CD4-positive, CD25-positive, alpha-beta regulatory T cell (primary cell): ENCODE data around the gene LY9. TPM values are rescaled to one million over a fixed set of nuclear protein-coding genes. Genes with fewer than 3 reads are reported as not detected.

Experiments
- ATAC-seq, 2 donors: fragments of 150-1000 bp; cut with Tn5 transposase; one replicate each; pipeline ENCODE4 v1.10.0; 2021; ENCODE audit warnings: low read depth in 2 of 2, moderate number of reproducible peaks in 2 of 2, moderate library complexity in 1 of 2
- DNase-seq, 3 donors: peaks; one replicate each; pipeline versions ENCODE4 v3.0.0 to v3.0.0-alpha.2; 2012 to 2022; ENCODE audit warnings: mixed read lengths in 1 of 3
- H3K27ac ChIP-seq: one replicate; pipeline ENCODE4 v1.7.0; 2013; ENCODE audit warnings: mild to moderate bottlenecking, low read length; ENCODE audit not compliant: insufficient read depth, poor library complexity, severe bottlenecking
- H3K27me3 ChIP-seq: one replicate; pipeline ENCODE4 v1.7.0; 2013; ENCODE audit warnings: low read length; ENCODE audit not compliant: control insufficient read depth, insufficient read depth
- H3K36me3 ChIP-seq: one replicate; pipeline ENCODE4 v1.7.0; 2013; ENCODE audit warnings: mild to moderate bottlenecking, low read length, moderate library complexity; ENCODE audit not compliant: control insufficient read depth, insufficient read depth
- H3K4me1 ChIP-seq: 2 replicates; pipeline ENCODE4 v1.7.0; 2013; ENCODE audit warnings: mild to moderate bottlenecking, low read length; ENCODE audit not compliant: insufficient read depth, control insufficient read depth, poor library complexity, severe bottlenecking
- H3K4me3 ChIP-seq: one replicate; pipeline ENCODE4 v1.7.0; 2013; ENCODE audit warnings: low read depth, mild to moderate bottlenecking, low read length, moderate library complexity
- H3K9me3 ChIP-seq, 2 experiments: 1 replicate in 1 of 2; 2 replicates in 1 of 2; pipeline ENCODE4 v1.7.0; 2013; ENCODE audit warnings: low read length in 2 of 2, mild to moderate bottlenecking in 1 of 2, moderate library complexity in 1 of 2; ENCODE audit not compliant: control insufficient read depth in 2 of 2
- H3K27ac Mint-ChIP-seq, 3 donors: one replicate each; pipeline ENCODE4 v1.8.0; 2020 to 2022; ENCODE audit warnings: mild to moderate bottlenecking in 3 of 3, mixed read lengths in 3 of 3, moderate library complexity in 2 of 3
- H3K27me3 Mint-ChIP-seq: one replicate; pipeline ENCODE4 v1.8.0; 2022; ENCODE audit warnings: mild to moderate bottlenecking, mixed read lengths
- H3K36me3 Mint-ChIP-seq: one replicate; pipeline ENCODE4 v1.8.0; 2020; ENCODE audit warnings: mixed read lengths
- H3K4me1 Mint-ChIP-seq, 4 donors: one replicate each; pipeline ENCODE4 v1.8.0; 2020 to 2022; ENCODE audit warnings: mixed read lengths in 4 of 4, mild to moderate bottlenecking in 1 of 4
- H3K4me3 Mint-ChIP-seq, 4 donors: one replicate each; pipeline ENCODE4 v1.8.0; 2020 to 2022; ENCODE audit warnings: mild to moderate bottlenecking in 4 of 4, mixed read lengths in 4 of 4, moderate library complexity in 3 of 4
- H3K9me3 Mint-ChIP-seq, 7 donors: one replicate each; pipeline ENCODE4 v1.8.0; 2020 to 2022; ENCODE audit warnings: mixed read lengths in 7 of 7, mild to moderate bottlenecking in 3 of 7, moderate library complexity in 2 of 7
- polyA plus RNA-seq, 4 donors: library from polyadenylated mRNA; unstranded; fragments of 300-500 nt; fragmentation: Illumina TruSeq; gene quantifications; one replicate each; pipeline ENCODE4 v1.2.3, GENCODE V29; 2021
- total RNA-seq: library from RNA; stranded (reverse); gene quantifications from one replicate; pipeline ENCODE4 v1.2.3, GENCODE V29; 2022

The LY9 gene
- total and polyA plus RNA-seq, 5 donors from 2014 or later = 105 to 147 (median 130) TPM

GRCh38 chr1:160776178-160776577, 19.8 kb upstream of the LY9 start:
- ATAC-seq = no peak

GRCh38 chr1:160777486-160778089, 18.4 kb upstream of the LY9 start:
- no peaks in the 10 kb centered on the region for H3K4me1 ChIP-seq
- Mint-ChIP-seq H3K36me3 (no peaks in the 10 kb centered on the region), H3K27me3 (no peaks in the 10 kb centered on the region), H3K9me3 (no peaks in the 10 kb centered on the region), H3K27ac (peak overlapping the region in 1 of 3 donors; percentile 76), H3K4me3 (no peak overlapping the region), H3K4me1 (peaks cover 0 to 20% (median 3%) of the 10 kb centered on the region in 4 donors)
- peak; percentile 30 to 67 (median 60) for DNase-seq
- H3K9me3 ChIP-seq = no peaks in the 10 kb centered on the region
- ATAC-seq = peak; percentile 62 to 64
- H3K27ac ChIP-seq = no peak overlapping the region
- no peaks in the 10 kb centered on the region for H3K27me3 ChIP-seq
- no peaks in the 10 kb centered on the region for H3K36me3 ChIP-seq
- no peak overlapping the region for H3K4me3 ChIP-seq

More at GRCh38 chr1:160776178-160776577, 19.8 kb upstream of the LY9 start:
- Histone ChIP-seq H3K9me3 (no peaks in the 10 kb centered on the region), H3K27me3 (no peaks in the 10 kb centered on the region), H3K4me3 (no peak overlapping the region), H3K36me3 (no peaks in the 10 kb centered on the region), H3K27ac (no peak overlapping the region), H3K4me1 (no peaks in the 10 kb centered on the region)
- Mint-ChIP-seq H3K27ac (peak overlapping the region in 1 of 3 donors; percentile 42), H3K27me3 (no peaks in the 10 kb centered on the region), H3K4me3 (no peak overlapping the region), H3K9me3 (no peaks in the 10 kb centered on the region), H3K4me1 (peaks cover 0 to 11% (median 6%) of the 10 kb centered on the region in 4 donors), H3K36me3 (peaks cover 3% of the 10 kb centered on the region)
- DNase-seq = no peak

DNA sequence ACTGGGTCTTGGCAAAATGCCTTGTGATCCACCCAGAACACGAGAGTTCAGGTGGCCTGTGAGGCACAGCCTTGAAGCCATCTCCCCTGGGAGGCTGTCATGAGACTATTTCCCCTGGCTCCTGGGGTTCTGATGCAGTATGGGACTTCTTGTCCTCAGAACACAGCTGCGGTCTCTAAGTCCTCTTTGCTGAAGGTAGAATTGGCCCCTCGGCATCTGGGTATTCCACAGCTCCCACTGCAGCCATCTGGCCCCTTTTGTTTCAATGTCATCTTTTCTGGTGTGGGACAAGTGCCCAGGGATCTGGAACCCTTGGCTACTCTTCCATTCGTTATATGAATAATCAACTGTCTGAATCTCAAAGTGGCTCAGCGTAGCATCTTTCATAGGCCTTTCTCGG, 17.0 kb upstream of the LY9 start:
- Histone ChIP-seq H3K9me3 (no peaks in the 10 kb centered on the region), H3K4me1 (no peaks in the 10 kb centered on the region), H3K27me3 (no peaks in the 10 kb centered on the region), H3K27ac (no peak overlapping the region), H3K4me3 (no peak overlapping the region), H3K36me3 (no peaks in the 10 kb centered on the region)
- Mint-ChIP-seq H3K4me3 (no peak overlapping the region), H3K9me3 (no peaks in the 10 kb centered on the region), H3K36me3 (no peaks in the 10 kb centered on the region), H3K27me3 (peaks cover 3% of the 10 kb centered on the region), H3K4me1 (peaks cover 0 to 20% (median 3%) of the 10 kb centered on the region in 4 donors), H3K27ac (peak overlapping the region in 2 of 3 donors; percentile 20 to 23)
- no peak for ATAC-seq
- DNase-seq = no peak

GRCh38 chr1:160779626-160780397, 16.2 kb upstream of the LY9 start:
- DNase-seq (peak in 2 of 3 donors; percentile 24 to 46), ATAC-seq (peak in 1 of 2 donors; percentile 30)
- Histone ChIP-seq H3K36me3 (no peaks in the 10 kb centered on the region), H3K4me1 (no peaks in the 10 kb centered on the region), H3K4me3 (no peak overlapping the region), H3K27ac (no peak overlapping the region), H3K9me3 (no peaks in the 10 kb centered on the region), H3K27me3 (no peaks in the 10 kb centered on the region)
- Mint-ChIP-seq H3K27me3 (peaks cover 7% of the 10 kb centered on the region), H3K27ac (peak overlapping the region in 1 of 3 donors; percentile 20), H3K9me3 (no peaks in the 10 kb centered on the region), H3K4me1 (peaks cover 0 to 21% (median 3%) of the 10 kb centered on the region in 4 donors), H3K4me3 (no peak overlapping the region), H3K36me3 (no peaks in the 10 kb centered on the region)

DNA sequence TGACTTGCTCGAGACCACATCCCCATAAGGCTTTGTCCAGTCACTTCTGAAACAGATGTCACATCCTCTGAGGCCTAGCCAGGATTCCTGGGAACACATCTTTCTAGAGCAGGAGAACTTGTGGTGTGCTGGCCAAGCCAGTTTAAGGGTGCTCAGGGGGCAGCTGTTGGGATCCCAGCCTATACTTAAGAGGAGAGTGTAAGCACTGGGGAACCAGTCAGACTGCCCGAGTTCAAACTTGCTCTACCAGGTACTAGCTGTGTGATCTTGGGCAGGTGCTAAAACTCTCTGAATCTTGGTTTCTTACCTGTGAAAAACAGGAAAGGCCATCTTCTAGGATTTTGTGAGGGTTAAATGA, 15.6 kb upstream of the LY9 start:
- Mint-ChIP-seq H3K36me3 (no peaks in the 10 kb centered on the region), H3K9me3 (no peaks in the 10 kb centered on the region), H3K27ac (no peak overlapping the region), H3K4me3 (no peak overlapping the region), H3K4me1 (peaks cover 0 to 16% (median 3%) of the 10 kb centered on the region in 4 donors), H3K27me3 (peaks cover 7% of the 10 kb centered on the region)
- no peak overlapping the region for H3K27ac ChIP-seq
- ATAC-seq = no peak
- no peaks in the 10 kb centered on the region for H3K36me3 ChIP-seq
- H3K4me1 ChIP-seq = no peaks in the 10 kb centered on the region
- DNase-seq = no peak
- no peaks in the 10 kb centered on the region for H3K27me3 ChIP-seq
- no peak overlapping the region for H3K4me3 ChIP-seq
- H3K9me3 ChIP-seq = no peaks in the 10 kb centered on the region

DNA sequence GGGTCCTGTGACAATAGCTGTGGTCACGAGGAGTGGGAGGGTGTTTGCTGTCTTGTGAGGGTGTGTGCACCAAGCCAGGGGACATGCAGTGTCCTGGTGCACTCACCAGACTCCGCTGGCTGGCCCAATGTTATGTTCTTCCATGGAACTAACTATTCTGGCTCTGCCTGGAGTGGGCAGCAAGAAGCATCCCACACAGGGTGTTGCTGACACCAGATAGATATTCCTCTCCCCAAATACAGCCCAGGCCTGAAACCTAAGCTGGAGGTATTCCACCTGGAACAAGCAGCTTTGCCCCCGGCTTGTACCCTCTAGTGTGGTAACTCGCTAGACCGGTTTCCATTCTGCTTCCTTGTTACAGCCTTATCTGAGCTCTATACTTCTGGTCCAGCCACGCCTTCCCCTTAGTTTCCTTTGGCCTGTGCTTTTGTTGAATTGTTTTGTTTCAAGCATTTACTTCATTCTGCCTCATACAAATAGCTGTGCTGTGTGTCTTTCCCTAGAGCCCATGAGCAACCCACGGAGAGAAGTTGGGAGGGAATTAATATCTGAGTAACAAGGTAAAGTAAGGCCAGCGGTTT, 14.7 kb upstream of the LY9 start:
- H3K36me3 ChIP-seq = no peaks in the 10 kb centered on the region
- no peaks in the 10 kb centered on the region for H3K9me3 Mint-ChIP-seq
- ATAC-seq (no peak), DNase-seq (no peak)
- no peak overlapping the region for H3K4me3 Mint-ChIP-seq
- H3K9me3 ChIP-seq = no peaks in the 10 kb centered on the region
- H3K4me1 Mint-ChIP-seq = peaks cover 0 to 16% (median 3%) of the 10 kb centered on the region in 4 donors
- H3K4me1 ChIP-seq = no peaks in the 10 kb centered on the region
- H3K4me3 ChIP-seq = no peak overlapping the region
- peak overlapping the region in 1 of 3 donors; percentile 26 for H3K27ac Mint-ChIP-seq
- no peak overlapping the region for H3K27ac ChIP-seq
- peaks cover 7% of the 10 kb centered on the region for H3K27me3 Mint-ChIP-seq
- no peaks in the 10 kb centered on the region for H3K36me3 Mint-ChIP-seq
- H3K27me3 ChIP-seq = no peaks in the 10 kb centered on the region

- H3K27ac ChIP-seq = no peak overlapping the region
- no peaks in the 10 kb centered on the region for H3K9me3 Mint-ChIP-seq
- no peaks in the 10 kb centered on the region for H3K27me3 ChIP-seq
- ATAC-seq (peak; percentile 43 to 58), DNase-seq (no peak)
- no peaks in the 10 kb centered on the region for H3K9me3 ChIP-seq
- H3K36me3 Mint-ChIP-seq = no peaks in the 10 kb centered on the region
- no peak overlapping the region for H3K4me3 Mint-ChIP-seq
- H3K27ac Mint-ChIP-seq = peak overlapping the region; percentile 3 to 78 (median 39)
- peaks cover 0 to 16% (median 3%) of the 10 kb centered on the region in 4 donors for H3K4me1 Mint-ChIP-seq
- peaks cover 7% of the 10 kb centered on the region for H3K27me3 Mint-ChIP-seq
- no peaks in the 10 kb centered on the region for H3K4me1 ChIP-seq
- H3K36me3 ChIP-seq = no peaks in the 10 kb centered on the region
- peak overlapping the region; percentile 17 for H3K4me3 ChIP-seq
These were observed 13.9 kb upstream of the LY9 start for GRCh38 chr1:160781914-160782689.
